Measurements from ENCODE around the gene MTM1.

Gene MTM1

DNA sequence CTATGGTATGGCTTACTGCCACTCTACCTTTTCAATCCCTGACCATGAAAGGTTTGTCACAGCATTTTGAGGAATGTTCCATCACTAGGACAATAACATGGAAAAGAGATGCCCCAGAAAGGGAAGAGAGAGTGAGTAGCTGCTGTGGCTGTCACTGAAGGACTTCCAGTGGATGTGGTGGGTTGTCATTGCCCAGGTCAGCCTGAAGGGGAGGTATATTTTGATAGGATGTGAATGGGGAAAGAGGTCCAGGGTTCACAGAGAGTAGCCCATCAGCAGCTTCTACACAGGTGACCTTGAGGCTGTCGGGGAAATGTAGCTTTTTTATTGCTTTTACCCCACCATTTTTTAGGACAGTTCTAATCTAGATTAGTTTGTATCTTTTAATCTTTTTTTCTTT, 30.8 kb downstream of the MTM1 start:
- in situ Hi-C loops (cut with HindIII; ENCODE audit: low sequenced_read_pairs): no loop called here

GRCh38 chrX:150602296-150602695, 33.9 kb downstream of the MTM1 start:
- in situ Hi-C loops (cut with HindIII; ENCODE audit: low sequenced_read_pairs): no loop called here

GRCh38 chrX:150602743-150603142, 34.3 kb downstream of the MTM1 start:
- in situ Hi-C loops (cut with HindIII; ENCODE audit: low sequenced_read_pairs): no loop called here

DNA sequence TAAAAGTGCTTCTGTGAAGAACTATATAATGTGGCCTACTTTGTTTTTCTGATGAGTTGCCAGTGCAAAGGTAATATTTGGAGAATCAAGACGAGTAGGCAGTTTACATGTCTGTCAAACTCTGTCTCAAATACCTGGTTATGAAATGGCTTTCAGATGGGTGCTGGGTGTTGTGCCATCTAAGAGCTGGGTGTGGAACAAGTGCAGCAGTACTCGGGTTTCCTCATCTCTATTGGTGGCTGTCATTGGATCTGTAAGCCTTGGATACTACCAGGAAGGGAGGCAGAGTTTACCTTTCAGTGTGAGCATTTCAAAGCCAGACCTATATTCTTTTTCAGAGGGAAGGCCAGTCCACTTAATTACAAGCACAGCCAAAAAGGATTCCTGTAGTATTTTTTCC, 37.2 kb downstream of the MTM1 start:
- in situ Hi-C loops (cut with HindIII; ENCODE audit: low sequenced_read_pairs): no loop called here

GRCh38 chrX:150607201-150607600, 38.8 kb downstream of the MTM1 start:
- in situ Hi-C loops (cut with HindIII; ENCODE audit: low sequenced_read_pairs): no loop called here

- in situ Hi-C loops (cut with HindIII; ENCODE audit: low sequenced_read_pairs): no loop called here
These were observed 41.6 kb downstream of the MTM1 start for GRCh38 chrX:150610043-150610442.

GRCh38 chrX:150610446-150610845, 42.0 kb downstream of the MTM1 start:
- in situ Hi-C loops (cut with HindIII; ENCODE audit: low sequenced_read_pairs): no loop called here

DNA sequence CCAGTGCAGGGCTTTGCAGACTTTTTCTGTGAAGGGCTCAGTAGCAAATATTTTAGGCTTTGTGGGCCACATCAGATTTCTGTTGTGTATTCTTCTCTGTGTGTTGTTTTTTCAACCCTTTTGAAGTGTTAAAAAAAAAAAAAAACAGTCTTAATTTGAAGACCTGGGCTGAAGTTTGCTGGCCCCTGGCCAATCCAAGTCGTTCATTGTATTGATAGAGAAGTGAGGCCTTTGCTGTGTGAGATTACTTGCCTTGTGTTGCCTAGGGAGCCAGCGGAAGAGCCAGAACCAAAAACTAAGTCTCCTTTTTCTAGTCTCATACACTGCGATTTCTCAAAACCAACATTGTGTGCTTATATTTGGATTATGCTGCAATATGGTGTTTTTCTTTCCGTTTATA, 46.9 kb downstream of the MTM1 start:
- in situ Hi-C loops (cut with HindIII; ENCODE audit: low sequenced_read_pairs): no loop called here

DNA sequence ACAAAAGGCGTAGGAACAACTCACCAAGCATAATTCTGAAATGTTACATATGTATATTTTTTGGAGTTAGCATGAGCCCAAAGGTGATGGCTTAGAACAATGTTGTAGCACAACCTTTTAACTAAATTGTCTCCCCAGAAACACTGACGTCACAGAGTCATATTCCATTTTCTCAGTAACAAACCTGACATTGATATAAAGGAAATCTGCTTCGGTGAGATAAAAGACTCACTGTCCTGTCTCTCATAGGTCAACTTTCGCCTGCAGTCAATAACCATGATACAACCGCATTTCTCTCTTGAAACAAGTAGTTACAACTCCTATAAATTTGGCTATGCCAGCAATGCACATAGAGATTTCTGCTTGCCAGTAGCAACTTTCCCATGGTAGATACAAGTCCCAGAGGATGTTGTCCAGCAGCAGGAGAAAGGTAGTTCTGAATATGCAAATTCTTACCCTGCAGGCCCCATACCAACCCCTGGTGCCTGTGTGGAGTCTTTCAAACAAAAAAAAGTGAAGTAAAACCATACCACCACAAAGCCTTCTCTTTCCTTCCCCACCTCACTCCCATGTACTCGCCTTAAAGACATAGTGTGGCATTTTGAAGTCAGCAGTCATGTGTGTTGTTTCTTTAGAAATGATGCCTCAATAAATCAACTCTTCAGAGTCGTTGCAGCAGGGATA, 47.9 kb downstream of the MTM1 start:
- in situ Hi-C loops (cut with HindIII; ENCODE audit: low sequenced_read_pairs): no loop called here

DNA sequence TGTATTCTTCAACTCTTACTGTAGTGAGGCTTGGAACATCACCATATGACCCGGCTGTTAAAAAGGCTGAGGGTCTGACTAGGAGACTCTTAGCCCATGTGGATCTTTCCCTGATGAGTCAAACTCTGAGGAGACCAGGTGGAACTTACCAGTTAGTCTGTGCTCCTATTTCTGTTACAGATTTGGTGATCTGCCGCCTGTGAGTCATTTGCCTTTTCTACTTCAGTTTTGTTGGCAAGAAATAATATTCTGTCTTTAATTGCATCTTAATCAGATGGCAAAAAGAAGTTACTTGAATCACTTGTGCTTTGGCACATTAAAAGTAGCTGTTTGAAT, 48.4 kb downstream of the MTM1 start:
- in situ Hi-C loops (cut with HindIII; ENCODE audit: low sequenced_read_pairs): no loop called here

- in situ Hi-C loops (cut with HindIII; ENCODE audit: low sequenced_read_pairs): no loop called here
These were observed 53.2 kb downstream of the MTM1 start for GRCh38 chrX:150621652-150622051.

- in situ Hi-C loops (cut with HindIII; ENCODE audit: low sequenced_read_pairs): no loop called here
These were observed 55.2 kb downstream of the MTM1 start for GRCh38 chrX:150623583-150623982.

DNA sequence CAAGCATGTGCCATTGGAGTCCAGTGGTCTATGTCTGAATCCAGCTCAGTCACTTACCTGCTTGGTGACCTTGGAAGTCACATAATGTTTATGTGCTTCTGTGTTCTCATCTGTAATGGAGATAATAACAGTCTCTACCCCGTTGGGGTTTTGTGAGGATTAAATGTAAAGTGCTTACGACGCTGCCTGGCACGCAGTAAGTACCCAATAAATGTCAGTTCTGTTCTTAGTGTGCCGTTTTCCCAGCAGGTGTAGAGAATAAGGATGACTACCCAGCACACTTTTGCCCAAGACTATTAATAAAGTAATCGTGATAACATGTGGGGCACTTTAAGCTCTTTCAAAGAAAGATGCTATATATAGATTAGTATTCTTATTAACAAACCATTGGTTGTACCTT, 56.7 kb downstream of the MTM1 start:
- in situ Hi-C loops (cut with HindIII; ENCODE audit: low sequenced_read_pairs): no loop called here

DNA sequence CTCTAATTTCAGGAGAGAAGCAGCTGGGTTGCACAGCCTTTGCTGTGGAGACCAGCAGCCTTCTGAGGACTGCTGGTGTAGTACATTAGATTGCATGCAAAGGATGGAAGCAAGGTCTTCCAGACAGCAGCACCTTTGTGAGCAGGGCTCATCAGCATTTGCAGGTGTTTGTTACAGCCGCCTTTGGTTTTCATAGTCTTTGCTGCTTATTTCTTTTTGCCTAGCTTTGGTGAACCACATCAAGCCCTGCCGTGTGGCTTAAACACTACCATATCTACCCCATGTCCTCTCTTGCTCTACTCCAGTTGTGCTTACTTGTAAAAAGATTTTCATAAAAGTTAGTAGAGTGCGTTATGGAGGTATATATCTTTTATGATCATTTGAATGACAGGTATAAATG, 57.5 kb downstream of the MTM1 start:
- in situ Hi-C loops (cut with HindIII; ENCODE audit: low sequenced_read_pairs): no loop called here

GRCh38 chrX:150627957-150628356, 59.5 kb downstream of the MTM1 start:
- in situ Hi-C loops (cut with HindIII; ENCODE audit: low sequenced_read_pairs): no loop called here

- in situ Hi-C loops (cut with HindIII; ENCODE audit: low sequenced_read_pairs): no loop called here
These were observed 67.5 kb downstream of the MTM1 start for GRCh38 chrX:150635952-150636351.

DNA sequence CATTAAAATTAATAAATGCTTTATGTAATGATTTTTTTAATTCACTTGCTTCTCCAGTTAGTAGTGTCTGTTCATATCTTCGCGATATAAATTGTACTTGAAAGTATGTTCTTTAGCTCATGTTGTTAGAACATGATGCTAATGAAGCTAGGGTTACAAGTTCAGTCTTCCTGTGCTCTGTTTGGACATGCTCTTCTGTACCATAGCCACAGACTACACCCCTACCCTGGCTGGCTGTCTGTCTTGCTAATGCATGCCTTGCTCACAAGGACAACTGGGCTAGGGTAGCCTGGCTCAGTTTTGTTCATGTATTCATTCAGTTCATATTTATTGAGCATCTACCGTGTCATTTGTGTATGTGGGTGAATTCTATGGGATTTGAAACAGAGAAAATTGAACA, 74.0 kb downstream of the MTM1 start:
- in situ Hi-C loops (cut with HindIII; ENCODE audit: low sequenced_read_pairs): no loop called here

DNA sequence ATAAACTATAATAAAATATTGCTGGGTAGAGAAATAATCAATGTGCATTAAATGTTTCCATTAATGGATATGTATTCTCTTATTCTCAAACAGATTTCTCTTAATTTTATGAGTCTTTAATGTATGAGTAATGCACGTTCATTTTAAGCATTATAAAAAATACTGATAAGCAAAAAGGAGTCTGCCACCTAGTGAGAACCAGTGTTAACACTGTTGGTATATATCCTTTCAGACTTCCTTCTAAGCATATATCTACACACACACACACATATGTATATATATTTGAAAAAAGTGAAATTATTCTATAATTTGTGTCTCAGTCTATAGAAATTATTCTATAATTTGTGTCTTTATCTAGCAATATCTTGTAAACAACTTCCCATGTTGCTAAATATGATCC, 74.8 kb downstream of the MTM1 start:
- in situ Hi-C loops (cut with HindIII; ENCODE audit: low sequenced_read_pairs): no loop called here

- in situ Hi-C loops (cut with HindIII; ENCODE audit: low sequenced_read_pairs): no loop called here
These were observed 75.5 kb downstream of the MTM1 start for GRCh38 chrX:150643958-150644357.

DNA sequence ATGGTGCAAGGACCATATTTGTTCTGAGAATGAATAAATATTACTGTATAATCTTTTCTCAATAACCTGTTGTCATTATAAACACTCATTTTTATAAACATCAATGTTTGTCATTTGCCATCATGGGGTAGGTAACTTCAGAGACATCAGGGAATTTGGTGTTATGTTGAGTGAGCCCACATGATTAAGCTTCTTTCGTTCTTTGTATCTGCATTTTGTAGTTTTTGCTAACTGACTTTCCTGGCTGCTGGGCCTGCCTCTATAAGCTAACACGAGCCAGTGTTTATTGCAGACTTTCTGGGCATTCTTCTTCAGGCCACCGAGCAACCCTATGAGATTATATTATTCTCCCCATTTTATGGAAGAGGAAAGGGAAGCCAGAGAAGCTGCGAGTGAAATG, 76.0 kb downstream of the MTM1 start:
- in situ Hi-C loops (cut with HindIII; ENCODE audit: low sequenced_read_pairs): no loop called here

- in situ Hi-C loops (cut with HindIII; ENCODE audit: low sequenced_read_pairs): no loop called here
These were observed 78.9 kb downstream of the MTM1 start for GRCh38 chrX:150647331-150647730.

DNA sequence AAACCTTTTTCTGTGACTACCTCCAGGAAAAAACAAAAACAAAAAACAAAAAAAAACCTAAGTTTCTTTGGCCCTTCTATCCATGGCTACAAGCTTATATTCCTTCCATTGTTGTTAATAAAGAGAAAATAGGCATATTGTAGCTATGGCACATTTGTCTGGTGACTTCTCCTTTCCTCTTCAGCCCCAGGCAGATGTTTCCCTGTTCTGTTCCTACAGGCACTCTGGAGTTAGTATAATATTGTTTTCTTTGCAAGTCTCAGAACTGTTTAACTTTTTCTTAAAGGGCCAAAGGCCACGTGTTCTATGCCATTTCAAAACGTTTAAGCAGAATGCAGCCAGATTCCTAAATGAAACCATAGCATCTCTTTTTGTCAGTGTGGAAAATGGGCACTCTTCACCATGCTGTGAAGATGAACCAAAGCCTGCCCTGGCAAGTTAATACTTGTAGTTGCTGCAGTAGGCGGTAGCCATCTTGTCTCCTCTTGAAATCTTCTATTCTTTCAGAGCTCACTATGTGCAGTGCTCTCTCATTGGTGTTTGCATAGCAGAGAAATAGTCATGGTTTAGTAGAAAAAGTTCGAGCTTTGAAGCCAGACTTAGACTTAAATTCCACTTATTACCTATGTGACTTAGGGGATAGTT, 80.0 kb downstream of the MTM1 start:
- in situ Hi-C loops (cut with HindIII; ENCODE audit: low sequenced_read_pairs): no loop called here
